Stimulated activated memory B cell treated with anti-CD40 and anti-IgM and Interleukin-4, amounts not matched to agents 10 μg/mL and 1 μg/mL and 100 μg/mL, for 72 hours (primary cell): ENCODE measurements around the gene CFAP58.

ENCODE experiments used
- ATAC-seq: fragments of 150-1000 bp; cut with Tn5 transposase; 2 replicates; pipeline ENCODE4 v1.10.0; 2021
- H3K27ac Mint-ChIP-seq: one replicate; pipeline ENCODE4 v1.8.0; 2022; ENCODE audit warnings: mild to moderate bottlenecking, mixed read lengths
- H3K27me3 Mint-ChIP-seq: one replicate; pipeline ENCODE4 v1.8.0; 2022; ENCODE audit warnings: mixed read lengths
- H3K36me3 Mint-ChIP-seq: one replicate; pipeline ENCODE4 v1.8.0; 2022; ENCODE audit warnings: mixed read lengths
- H3K4me1 Mint-ChIP-seq: one replicate; pipeline ENCODE4 v1.8.0; 2022; ENCODE audit warnings: mixed read lengths
- H3K4me3 Mint-ChIP-seq: one replicate; pipeline ENCODE4 v1.8.0; 2022; ENCODE audit warnings: mild to moderate bottlenecking, moderate library complexity, mixed read lengths
- H3K9me3 Mint-ChIP-seq: one replicate; pipeline ENCODE4 v1.8.0; 2022; ENCODE audit warnings: mixed read lengths

Gene CFAP58

GRCh38 chr10:104416851-104417250 lies 63.2 kb downstream of the CFAP58 start:
- no peaks in the 10 kb centered on the region for H3K36me3 Mint-ChIP-seq
- no peaks in the 10 kb centered on the region for H3K9me3 Mint-ChIP-seq
- H3K4me1 Mint-ChIP-seq = no peaks in the 10 kb centered on the region
- H3K4me3 Mint-ChIP-seq = no peak overlapping the region
- H3K27ac Mint-ChIP-seq = no peak overlapping the region
- H3K27me3 Mint-ChIP-seq = peaks cover 28% of the 10 kb centered on the region
- ATAC-seq = no peak

DNA sequence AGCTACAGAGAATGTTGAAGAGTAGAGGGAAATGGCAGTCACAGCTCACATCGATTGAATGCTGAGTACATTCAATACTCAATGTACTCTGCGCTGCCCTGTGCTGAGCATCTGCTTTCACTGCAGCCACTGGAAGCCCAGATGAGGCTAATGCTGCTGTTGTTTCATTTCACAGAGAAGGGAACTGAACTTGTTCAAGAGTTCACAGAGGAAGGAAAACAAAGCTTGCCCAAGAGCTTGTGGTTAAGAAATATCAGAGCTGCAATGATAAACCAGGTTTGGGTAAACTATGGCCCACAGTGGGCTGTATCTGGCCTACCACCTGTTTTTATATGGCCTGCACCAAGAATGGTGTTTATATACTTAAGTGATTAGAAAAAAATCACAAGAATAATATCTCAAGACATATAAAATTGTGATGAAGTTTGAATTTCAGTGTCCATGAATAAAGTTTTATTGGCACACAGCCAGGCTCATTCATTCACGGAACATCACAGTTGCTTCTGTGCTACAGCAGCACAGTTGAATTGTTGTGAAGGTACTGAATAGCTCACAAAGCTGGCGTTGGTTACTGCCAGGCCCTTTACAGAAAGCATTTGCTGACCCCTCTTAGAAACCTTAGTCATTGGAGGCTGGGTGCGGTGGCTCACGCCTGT lies 64.1 kb downstream of the CFAP58 start:
- Mint-ChIP-seq H3K27me3 (peaks cover 25% of the 10 kb centered on the region), H3K9me3 (no peaks in the 10 kb centered on the region), H3K27ac (no peak overlapping the region), H3K4me3 (no peak overlapping the region), H3K4me1 (no peaks in the 10 kb centered on the region), H3K36me3 (no peaks in the 10 kb centered on the region)
- no peak for ATAC-seq

DNA sequence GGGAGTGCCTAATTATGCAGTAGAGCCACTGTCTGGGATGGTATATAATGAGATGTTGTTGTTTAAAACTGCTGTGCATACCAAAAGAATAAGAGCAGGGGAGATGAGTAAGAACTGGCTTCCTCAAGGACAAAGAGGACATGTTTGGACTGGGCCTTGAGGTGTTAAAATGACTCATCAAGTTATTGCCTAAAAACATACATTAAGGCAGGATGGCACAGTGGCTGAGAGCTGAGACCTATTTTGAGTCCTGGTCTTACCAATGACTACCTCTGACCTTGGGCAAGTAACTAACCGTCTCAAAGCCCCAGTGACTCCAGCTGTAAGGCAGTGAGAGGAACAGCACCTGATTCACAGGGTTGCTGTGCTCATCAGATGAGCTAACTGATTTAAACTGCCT lies 71.1 kb downstream of the CFAP58 start:
- Mint-ChIP-seq H3K27me3 (no peaks in the 10 kb centered on the region), H3K36me3 (no peaks in the 10 kb centered on the region), H3K4me3 (no peak overlapping the region), H3K27ac (no peak overlapping the region), H3K4me1 (no peaks in the 10 kb centered on the region), H3K9me3 (no peaks in the 10 kb centered on the region)
- ATAC-seq = peak; percentile 25

DNA sequence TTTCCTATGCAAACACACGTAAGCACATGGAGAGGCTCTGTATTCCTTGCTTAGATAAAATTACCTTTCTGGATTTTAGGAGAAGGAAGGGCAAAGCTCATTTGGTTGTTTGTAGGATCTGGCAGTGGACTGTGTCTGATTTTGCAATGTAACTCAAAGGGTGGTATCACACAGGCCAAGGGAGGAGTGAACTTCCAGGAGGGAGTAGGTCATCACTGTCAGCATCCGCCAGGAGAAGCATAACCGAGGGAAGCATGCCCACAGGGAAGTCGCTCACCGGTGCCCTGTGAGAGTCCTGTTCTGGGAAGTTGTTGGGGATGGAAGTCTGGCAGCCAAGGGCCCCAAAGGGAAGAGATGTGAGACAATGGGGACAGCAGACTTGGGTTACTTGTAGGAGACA lies 74.4 kb downstream of the CFAP58 start:
- Mint-ChIP-seq H3K4me3 (no peak overlapping the region), H3K27me3 (no peaks in the 10 kb centered on the region), H3K27ac (no peak overlapping the region), H3K4me1 (no peaks in the 10 kb centered on the region), H3K9me3 (no peaks in the 10 kb centered on the region), H3K36me3 (no peaks in the 10 kb centered on the region)
- no peak for ATAC-seq

DNA sequence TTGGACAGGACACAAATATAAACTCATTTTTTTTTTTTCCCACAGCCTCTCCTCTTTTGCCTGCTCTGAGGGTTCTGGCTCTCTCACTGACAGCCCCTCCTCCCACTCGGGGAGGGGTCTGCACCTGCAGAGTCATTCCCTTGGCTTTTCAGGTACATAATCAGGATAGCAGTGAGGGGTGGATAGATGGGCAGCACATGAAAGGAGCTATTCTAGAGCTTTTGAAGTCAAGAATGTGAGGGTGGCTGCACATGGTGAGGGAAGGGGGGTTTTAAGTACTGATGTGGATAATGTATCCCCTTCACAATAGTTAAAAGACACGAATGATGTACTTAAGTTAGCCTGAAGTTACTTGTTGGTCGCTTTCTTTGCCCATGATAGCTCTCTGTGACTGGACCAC lies 76.2 kb downstream of the CFAP58 start:
- ATAC-seq = no peak
- Mint-ChIP-seq H3K27ac (no peak overlapping the region), H3K36me3 (no peaks in the 10 kb centered on the region), H3K27me3 (no peaks in the 10 kb centered on the region), H3K9me3 (no peaks in the 10 kb centered on the region), H3K4me1 (no peaks in the 10 kb centered on the region), H3K4me3 (no peak overlapping the region)

- no peak for ATAC-seq
- no peak overlapping the region for H3K27ac Mint-ChIP-seq
- H3K36me3 Mint-ChIP-seq = no peaks in the 10 kb centered on the region
- H3K4me3 Mint-ChIP-seq = no peak overlapping the region
- H3K4me1 Mint-ChIP-seq = no peaks in the 10 kb centered on the region
- H3K27me3 Mint-ChIP-seq = peaks cover 4% of the 10 kb centered on the region
- H3K9me3 Mint-ChIP-seq = no peaks in the 10 kb centered on the region
Measured at GRCh38 chr10:104430360-104430759, 76.7 kb downstream of the CFAP58 start.

GRCh38 chr10:104433669-104434068 lies 80.0 kb downstream of the CFAP58 start:
- ATAC-seq = no peak
- no peak overlapping the region for H3K27ac Mint-ChIP-seq

GRCh38 chr10:104434601-104435000 lies 81.0 kb downstream of the CFAP58 start:
- H3K4me3 Mint-ChIP-seq = no peak overlapping the region
- H3K27me3 Mint-ChIP-seq = peaks cover 20% of the 10 kb centered on the region
- no peak overlapping the region for H3K27ac Mint-ChIP-seq
- ATAC-seq = no peak
- H3K36me3 Mint-ChIP-seq = no peaks in the 10 kb centered on the region
- H3K4me1 Mint-ChIP-seq = no peaks in the 10 kb centered on the region
- no peaks in the 10 kb centered on the region for H3K9me3 Mint-ChIP-seq

More at GRCh38 chr10:104433669-104434068, 80.0 kb downstream of the CFAP58 start:
- Mint-ChIP-seq H3K9me3 (no peaks in the 10 kb centered on the region), H3K4me3 (no peak overlapping the region), H3K36me3 (no peaks in the 10 kb centered on the region), H3K27me3 (peaks cover 20% of the 10 kb centered on the region), H3K4me1 (no peaks in the 10 kb centered on the region)

DNA sequence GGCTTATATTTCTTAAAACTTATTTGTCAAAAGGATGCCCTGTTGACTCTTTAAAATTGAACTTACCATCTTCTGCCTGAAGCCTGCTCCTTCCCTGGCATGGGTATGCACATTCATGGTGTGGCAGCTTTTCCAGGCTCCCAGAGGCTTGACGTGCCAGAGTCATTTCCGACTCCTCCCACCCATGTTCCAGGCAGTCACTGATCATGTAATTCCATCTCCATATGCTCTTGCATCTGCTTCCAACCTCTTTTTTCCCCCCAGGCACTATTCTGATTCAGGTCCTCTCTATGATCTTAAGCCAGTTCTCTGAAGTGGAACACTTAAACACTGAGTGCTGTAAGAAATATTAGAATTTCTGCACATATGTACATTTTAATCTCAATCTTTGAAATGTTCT lies 82.2 kb downstream of the CFAP58 start:
- Mint-ChIP-seq H3K27me3 (peaks cover 20% of the 10 kb centered on the region), H3K4me1 (no peaks in the 10 kb centered on the region), H3K36me3 (no peaks in the 10 kb centered on the region), H3K9me3 (no peaks in the 10 kb centered on the region), H3K27ac (no peak overlapping the region), H3K4me3 (no peak overlapping the region)
- ATAC-seq = no peak

DNA sequence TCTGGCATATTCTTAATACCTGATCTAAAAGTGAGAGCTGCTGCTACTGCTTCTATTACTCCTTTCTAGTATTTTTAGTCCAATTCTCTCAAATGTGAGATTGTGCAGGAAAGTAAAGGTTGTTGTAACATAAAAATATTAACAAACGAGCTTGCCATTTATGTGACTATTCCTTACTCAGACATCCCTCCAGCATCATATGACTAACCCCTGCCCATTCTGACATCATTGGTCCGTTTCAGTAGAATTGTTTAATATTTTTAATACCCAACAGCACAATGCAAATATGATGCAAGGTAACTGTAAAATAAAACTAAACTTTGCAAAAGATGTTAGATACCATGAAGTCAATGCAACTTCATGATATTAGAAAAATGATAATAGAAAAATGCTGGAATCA lies 83.6 kb downstream of the CFAP58 start:
- Mint-ChIP-seq H3K9me3 (no peaks in the 10 kb centered on the region), H3K27ac (no peak overlapping the region), H3K27me3 (peaks cover 20% of the 10 kb centered on the region), H3K4me1 (no peaks in the 10 kb centered on the region), H3K36me3 (no peaks in the 10 kb centered on the region), H3K4me3 (no peak overlapping the region)
- no peak for ATAC-seq

- no peak overlapping the region for H3K27ac Mint-ChIP-seq
Measured at GRCh38 chr10:104440221-104440620, 86.6 kb downstream of the CFAP58 start.

GRCh38 chr10:104441329-104442000 lies 87.8 kb downstream of the CFAP58 start:
- no peak for ATAC-seq
- H3K27me3 Mint-ChIP-seq = peaks cover 11% of the 10 kb centered on the region
- no peak overlapping the region for H3K27ac Mint-ChIP-seq
- no peaks in the 10 kb centered on the region for H3K9me3 Mint-ChIP-seq
- H3K4me3 Mint-ChIP-seq = no peak overlapping the region
- no peaks in the 10 kb centered on the region for H3K36me3 Mint-ChIP-seq
- H3K4me1 Mint-ChIP-seq = no peaks in the 10 kb centered on the region

More at GRCh38 chr10:104440221-104440620, 86.6 kb downstream of the CFAP58 start:
- H3K9me3 Mint-ChIP-seq = no peaks in the 10 kb centered on the region
- no peak for ATAC-seq
- H3K4me3 Mint-ChIP-seq = no peak overlapping the region
- no peaks in the 10 kb centered on the region for H3K36me3 Mint-ChIP-seq
- peaks cover 17% of the 10 kb centered on the region for H3K27me3 Mint-ChIP-seq
- no peaks in the 10 kb centered on the region for H3K4me1 Mint-ChIP-seq

DNA sequence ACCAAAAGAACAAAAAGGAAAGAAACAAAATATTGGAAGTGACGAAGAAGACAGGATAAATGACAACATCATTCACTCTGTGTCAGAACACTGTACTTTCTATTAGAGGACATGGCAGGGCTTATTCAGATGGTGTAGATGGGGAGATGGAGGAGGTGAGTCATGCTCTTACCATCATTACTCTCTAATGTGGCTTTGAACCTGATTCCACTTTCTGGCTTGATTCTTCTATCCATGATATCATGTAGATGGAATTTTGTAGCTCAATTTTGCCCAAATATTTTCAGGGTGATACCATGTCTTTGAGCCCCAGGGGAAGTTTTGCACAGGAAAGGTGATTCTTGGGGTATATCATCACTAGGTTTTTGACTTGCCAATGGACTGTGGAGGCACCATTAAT lies 91.7 kb downstream of the CFAP58 start:
- no peak overlapping the region for H3K27ac Mint-ChIP-seq
- no peak for ATAC-seq
- no peaks in the 10 kb centered on the region for H3K4me1 Mint-ChIP-seq
- H3K36me3 Mint-ChIP-seq = no peaks in the 10 kb centered on the region
- no peak overlapping the region for H3K4me3 Mint-ChIP-seq
- H3K27me3 Mint-ChIP-seq = peaks cover 19% of the 10 kb centered on the region
- no peaks in the 10 kb centered on the region for H3K9me3 Mint-ChIP-seq

- H3K4me1 Mint-ChIP-seq = no peaks in the 10 kb centered on the region
- H3K27ac Mint-ChIP-seq = no peak overlapping the region
- no peak for ATAC-seq
- no peaks in the 10 kb centered on the region for H3K36me3 Mint-ChIP-seq
- H3K4me3 Mint-ChIP-seq = no peak overlapping the region
- no peaks in the 10 kb centered on the region for H3K9me3 Mint-ChIP-seq
- peaks cover 19% of the 10 kb centered on the region for H3K27me3 Mint-ChIP-seq
Measured at GRCh38 chr10:104446151-104446550, 92.5 kb downstream of the CFAP58 start.

DNA sequence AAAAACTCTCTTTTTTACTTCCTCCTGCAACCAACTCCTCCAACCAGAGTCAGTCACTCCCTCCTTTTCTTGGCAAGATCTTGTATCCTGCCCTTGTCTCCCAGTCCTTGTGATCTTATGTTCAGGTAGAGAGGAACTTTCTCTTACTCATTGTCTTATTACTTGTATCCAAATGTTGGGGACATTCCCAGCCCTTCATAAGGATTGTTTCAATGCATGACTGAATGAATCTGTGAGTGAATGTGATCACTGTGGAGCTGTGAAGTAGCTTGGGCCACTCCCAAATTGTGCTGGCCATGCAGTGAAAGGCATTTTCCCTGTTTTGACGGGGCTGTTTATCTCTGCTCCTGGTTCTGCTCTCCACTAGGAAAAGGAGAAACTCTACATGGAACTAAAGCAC lies 93.7 kb downstream of the CFAP58 start:
- H3K4me1 Mint-ChIP-seq = no peaks in the 10 kb centered on the region
- no peaks in the 10 kb centered on the region for H3K36me3 Mint-ChIP-seq
- no peaks in the 10 kb centered on the region for H3K9me3 Mint-ChIP-seq
- no peak for ATAC-seq
- H3K27me3 Mint-ChIP-seq = peaks cover 19% of the 10 kb centered on the region
- H3K27ac Mint-ChIP-seq = no peak overlapping the region
- H3K4me3 Mint-ChIP-seq = no peak overlapping the region

GRCh38 chr10:104447906-104448305 lies 94.3 kb downstream of the CFAP58 start:
- H3K4me3 Mint-ChIP-seq = no peak overlapping the region
- no peak overlapping the region for H3K27ac Mint-ChIP-seq
- no peak for ATAC-seq
- no peaks in the 10 kb centered on the region for H3K9me3 Mint-ChIP-seq
- H3K36me3 Mint-ChIP-seq = no peaks in the 10 kb centered on the region
- H3K27me3 Mint-ChIP-seq = peaks cover 19% of the 10 kb centered on the region
- no peaks in the 10 kb centered on the region for H3K4me1 Mint-ChIP-seq
